Prostate gland (tissue), 2 donors: ENCODE results near the gene RAB3IP.

Experiments
- POLR2A ChIP-seq: fragments of 450-650 bp; IDR thresholded peaks from one replicate; pipeline ENCODE4 v1.6.1; 2016; ENCODE audit warnings: antibody characterized with exemption, mild to moderate bottlenecking
- POLR2AphosphoS5 ChIP-seq: sonication (generic); formaldehyde crosslinking; IDR thresholded peaks from one replicate; pipeline ENCODE4 v1.6.1; 2017; ENCODE audit warnings: antibody characterized with exemption
- TF ChIP-seq, protein P1 (sequence below), 4 experiments: fragments of 200-600 bp in 2 of 4; fragments of 450-650 bp in 2 of 4; sonication (generic) in 2 of 4; IDR thresholded peaks; 1 replicate in 3 of 4; 2 replicates in 1 of 4; pipeline ENCODE4 v1.5.1; 2016 to 2019; ENCODE audit warnings: antibody characterized with exemption in 4 of 4, mild to moderate bottlenecking in 2 of 4, moderate library complexity in 2 of 4

DNA sequence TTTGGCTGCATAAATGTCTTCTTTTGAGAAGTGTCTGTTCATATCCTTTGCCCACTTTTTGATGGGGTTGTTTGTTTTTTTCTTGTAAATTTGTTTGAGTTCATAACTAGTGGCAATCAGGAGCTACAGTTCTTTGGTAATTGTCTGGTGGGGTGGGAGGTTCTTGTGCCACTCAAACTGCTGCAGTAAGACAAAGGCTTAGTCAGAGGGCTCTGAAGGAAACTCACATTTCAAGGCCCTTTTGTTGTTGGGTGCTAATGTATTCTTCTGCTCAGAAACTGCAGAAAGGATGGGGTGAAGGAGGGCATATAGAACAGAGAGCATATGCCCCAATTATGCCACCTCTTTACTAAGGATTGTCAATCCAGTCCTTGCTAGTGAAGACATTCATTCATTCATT, 108.3 kb downstream of the RAB3IP start:
- TF ChIP-seq, protein P1, sequence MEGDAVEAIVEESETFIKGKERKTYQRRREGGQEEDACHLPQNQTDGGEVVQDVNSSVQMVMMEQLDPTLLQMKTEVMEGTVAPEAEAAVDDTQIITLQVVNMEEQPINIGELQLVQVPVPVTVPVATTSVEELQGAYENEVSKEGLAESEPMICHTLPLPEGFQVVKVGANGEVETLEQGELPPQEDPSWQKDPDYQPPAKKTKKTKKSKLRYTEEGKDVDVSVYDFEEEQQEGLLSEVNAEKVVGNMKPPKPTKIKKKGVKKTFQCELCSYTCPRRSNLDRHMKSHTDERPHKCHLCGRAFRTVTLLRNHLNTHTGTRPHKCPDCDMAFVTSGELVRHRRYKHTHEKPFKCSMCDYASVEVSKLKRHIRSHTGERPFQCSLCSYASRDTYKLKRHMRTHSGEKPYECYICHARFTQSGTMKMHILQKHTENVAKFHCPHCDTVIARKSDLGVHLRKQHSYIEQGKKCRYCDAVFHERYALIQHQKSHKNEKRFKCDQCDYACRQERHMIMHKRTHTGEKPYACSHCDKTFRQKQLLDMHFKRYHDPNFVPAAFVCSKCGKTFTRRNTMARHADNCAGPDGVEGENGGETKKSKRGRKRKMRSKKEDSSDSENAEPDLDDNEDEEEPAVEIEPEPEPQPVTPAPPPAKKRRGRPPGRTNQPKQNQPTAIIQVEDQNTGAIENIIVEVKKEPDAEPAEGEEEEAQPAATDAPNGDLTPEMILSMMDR (IDR thresholded peaks at IDR 0.05) = no peak
- TF ChIP-seq POLR2AphosphoS5 (no peak), POLR2A (no peak)
